Bone marrow (tissue), 2 donors: ENCODE measurements around the gene GIGYF1.

Experiments
- DNase-seq, 2 donors: peaks; one replicate each; lab custom pipeline; 2025; lab: John Stamatoyannopoulos, UW

GIGYF1 gene

GRCh38 chr7:100684534-100685042 lies 9.5 kb downstream of the GIGYF1 start:
- DNase-seq, result no peak

- no peak for DNase-seq
These were observed 10.2 kb downstream of the GIGYF1 start for GRCh38 chr7:100683659-100684533.

- no peak for DNase-seq
These were observed 10.9 kb downstream of the GIGYF1 start for GRCh38 chr7:100682991-100683658.

GRCh38 chr7:100682228-100682741 lies 11.8 kb downstream of the GIGYF1 start:
- no peak for DNase-seq

GRCh38 chr7:100681491-100682227 lies 12.4 kb downstream of the GIGYF1 start:
- DNase-seq, result no peak

GRCh38 chr7:100680576-100681271 lies 13.3 kb downstream of the GIGYF1 start:
- DNase-seq, result no peak

GRCh38 chr7:100679927-100680575 lies 14.0 kb downstream of the GIGYF1 start:
- no peak for DNase-seq

GRCh38 chr7:100679129-100679926 lies 14.7 kb downstream of the GIGYF1 start:
- no peak for DNase-seq

GRCh38 chr7:100678291-100678984 lies 15.6 kb downstream of the GIGYF1 start:
- no peak for DNase-seq

- no peak for DNase-seq
These were observed 16.5 kb downstream of the GIGYF1 start for GRCh38 chr7:100677308-100678267.

GRCh38 chr7:100676501-100677306 lies 17.3 kb downstream of the GIGYF1 start:
- no peak for DNase-seq

GRCh38 chr7:100675581-100676350 lies 18.3 kb downstream of the GIGYF1 start:
- DNase-seq, result peak; percentile 53 to 56

GRCh38 chr7:100675105-100675451 lies 19.0 kb downstream of the GIGYF1 start:
- DNase-seq, result no peak

- DNase-seq, result peak; percentile 6 to 62
These were observed 19.5 kb downstream of the GIGYF1 start for GRCh38 chr7:100674411-100675104.

GRCh38 chr7:100673942-100674410 lies 20.1 kb downstream of the GIGYF1 start:
- peak in 1 of 2 donors; percentile 82 for DNase-seq
